ENCODE results near the gene DBH. TPM values are rescaled to one million over a fixed set of nuclear protein-coding genes. Genes with fewer than 3 reads are reported as not detected.

The DBH gene
- total and polyA plus RNA-seq, 2 donors (not counting 1 experiment from before 2014, with no cell fraction given) = not detected

DNA sequence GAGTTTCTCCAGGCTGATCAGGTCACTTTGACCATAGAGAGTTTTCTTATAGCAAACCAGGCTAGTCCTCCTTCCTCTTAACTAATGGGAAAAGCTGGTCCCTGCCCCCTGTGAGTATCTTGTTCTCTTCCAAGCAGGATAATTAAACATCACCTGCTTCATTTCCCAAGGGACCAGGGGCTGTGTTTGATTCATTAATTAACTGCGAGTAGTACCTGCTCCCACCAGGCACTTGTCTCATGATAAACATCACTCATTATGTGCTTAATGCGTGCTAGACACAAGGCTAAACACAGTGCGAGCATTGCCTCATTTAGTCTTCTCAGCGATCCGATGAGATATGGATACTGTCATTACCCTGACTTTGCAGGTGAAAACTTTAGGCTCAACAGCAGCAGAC, 25.3 kb upstream of the DBH start:
- ATAC-seq (ENCODE audit: low read depth) (no peak), DNase-seq (no peak)
- POLR2A ChIA-PET = no interaction called here
- Histone ChIP-seq H3K27ac (ENCODE audit: low read length in 2 of 2) (no peak overlapping the region), H3K27me3 (replicated peaks in 1 of 4; ENCODE audit: control extremely low read depth in 1 of 4, control insufficient read depth in 3 of 4, insufficient read depth in 4 of 4, low read length in 3 of 4) (peaks cover 0 to 41% (median 8%) of the 10 kb centered on the region in 4 experiments), H4K20me1 (ENCODE audit: control insufficient read depth, insufficient read depth, low read length, poor library complexity, severe bottlenecking) (no peaks in the 10 kb centered on the region), H3K79me2 (ENCODE audit: control insufficient read depth, insufficient read depth, low read length) (no peaks in the 10 kb centered on the region), H3K36me3 (replicated peaks in 1 of 2; ENCODE audit: control extremely low read depth in 1 of 2, control insufficient read depth in 1 of 2, extremely low read depth in 1 of 2, insufficient read depth in 2 of 2, low read length in 1 of 2) (no peaks in the 10 kb centered on the region), H3K4me2 (replicated peaks; ENCODE audit: low read depth, low read length, poor library complexity, severe bottlenecking) (no peak overlapping the region), H3K4me1 (ENCODE audit: control insufficient read depth in 2 of 2, insufficient read depth in 2 of 2, low read length in 2 of 2) (no peaks in the 10 kb centered on the region), H2AFZ (ENCODE audit: insufficient read depth, low read depth, low read length, poor library complexity, severe bottlenecking) (no peak overlapping the region), H3K4me3 (ENCODE audit: control extremely low read depth in 1 of 5, extremely low read depth in 1 of 5, insufficient read depth in 1 of 5, low read depth in 2 of 5, low read length in 4 of 5) (no peak overlapping the region), H3K9me3 (ENCODE audit: control extremely low read depth in 1 of 3, control insufficient read depth in 2 of 3, insufficient read depth in 1 of 3, low read length in 2 of 3) (peaks cover 0 to 5% (median 0%) of the 10 kb centered on the region in 3 donors), H3K9ac (ENCODE audit: low read length) (no peak overlapping the region)
- Mint-ChIP-seq H3K27me3 (peaks cover 44% of the 10 kb centered on the region), H3K4me1 (no peaks in the 10 kb centered on the region), H3K27ac (no peak overlapping the region), H3K4me3 (no peak overlapping the region), H3K9me3 (ENCODE audit: insufficient read depth) (no peaks in the 10 kb centered on the region)
- intact Hi-C loops (cut with micrococcal nuclease) = no loop called here
- TF ChIP-seq EZH2 (IDR thresholded peaks at IDR 0.05; ENCODE audit: borderline replicate concordance, insufficient read depth, low read depth, low read length, poor library complexity, severe bottlenecking) = no peak
- TF ChIP-seq, protein P1, sequence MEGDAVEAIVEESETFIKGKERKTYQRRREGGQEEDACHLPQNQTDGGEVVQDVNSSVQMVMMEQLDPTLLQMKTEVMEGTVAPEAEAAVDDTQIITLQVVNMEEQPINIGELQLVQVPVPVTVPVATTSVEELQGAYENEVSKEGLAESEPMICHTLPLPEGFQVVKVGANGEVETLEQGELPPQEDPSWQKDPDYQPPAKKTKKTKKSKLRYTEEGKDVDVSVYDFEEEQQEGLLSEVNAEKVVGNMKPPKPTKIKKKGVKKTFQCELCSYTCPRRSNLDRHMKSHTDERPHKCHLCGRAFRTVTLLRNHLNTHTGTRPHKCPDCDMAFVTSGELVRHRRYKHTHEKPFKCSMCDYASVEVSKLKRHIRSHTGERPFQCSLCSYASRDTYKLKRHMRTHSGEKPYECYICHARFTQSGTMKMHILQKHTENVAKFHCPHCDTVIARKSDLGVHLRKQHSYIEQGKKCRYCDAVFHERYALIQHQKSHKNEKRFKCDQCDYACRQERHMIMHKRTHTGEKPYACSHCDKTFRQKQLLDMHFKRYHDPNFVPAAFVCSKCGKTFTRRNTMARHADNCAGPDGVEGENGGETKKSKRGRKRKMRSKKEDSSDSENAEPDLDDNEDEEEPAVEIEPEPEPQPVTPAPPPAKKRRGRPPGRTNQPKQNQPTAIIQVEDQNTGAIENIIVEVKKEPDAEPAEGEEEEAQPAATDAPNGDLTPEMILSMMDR (IDR thresholded peaks at IDR 0.05) = no peak
- CTCF ChIA-PET = no interaction called here
- 93% methylated on average over 5 of the region's 5 CpGs for WGBS (ENCODE audit: insufficient coverage)

DNA sequence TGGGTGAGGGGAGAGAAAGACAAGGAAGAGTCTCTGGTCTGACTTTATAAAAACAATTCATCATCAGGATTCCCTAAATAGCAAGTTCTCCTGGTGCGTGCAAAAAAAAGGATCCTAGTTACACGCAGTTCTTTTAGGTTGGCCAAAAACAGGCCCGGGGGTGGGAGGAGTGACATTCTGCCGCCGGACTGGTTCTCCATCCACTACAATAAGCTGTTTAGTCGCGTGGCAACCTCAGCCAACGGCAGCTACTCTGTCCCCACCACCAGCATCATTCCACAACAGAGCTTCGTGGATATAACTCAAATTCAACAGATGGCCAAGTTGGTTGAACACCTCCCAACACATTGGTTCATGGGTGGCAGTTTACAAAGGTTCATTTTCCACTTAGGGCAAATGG, 24.1 kb upstream of the DBH start:
- CTCF ChIA-PET = no interaction called here
- H3K27me3 Mint-ChIP-seq = peaks cover 36% of the 10 kb centered on the region

More for the DNA sequence above, 24.1 kb upstream of the DBH start:
- no peaks in the 10 kb centered on the region for H3K79me2 ChIP-seq (ENCODE audit: control insufficient read depth, insufficient read depth, low read length)
- no peak for DNase-seq
- ATAC-seq (ENCODE audit: low read depth) = no peak
- POLR2A ChIA-PET = no interaction called here
- H2AFZ ChIP-seq (ENCODE audit: insufficient read depth, low read depth, low read length, poor library complexity, severe bottlenecking) = no peak overlapping the region
- no peak overlapping the region for H3K27ac Mint-ChIP-seq
- no peak overlapping the region for H3K4me3 ChIP-seq (ENCODE audit: control extremely low read depth in 1 of 5, extremely low read depth in 1 of 5, insufficient read depth in 1 of 5, low read depth in 2 of 5, low read length in 4 of 5)
- WGBS (ENCODE audit: insufficient coverage) = 91% methylated on average over 9 of the region's 9 CpGs
- H3K36me3 ChIP-seq (replicated peaks in 1 of 2; ENCODE audit: control extremely low read depth in 1 of 2, control insufficient read depth in 1 of 2, extremely low read depth in 1 of 2, insufficient read depth in 2 of 2, low read length in 1 of 2) = no peaks in the 10 kb centered on the region
- no peak overlapping the region for H3K27ac ChIP-seq (ENCODE audit: low read length in 2 of 2)
- H3K9me3 Mint-ChIP-seq (ENCODE audit: insufficient read depth) = no peaks in the 10 kb centered on the region
- intact Hi-C loops (cut with micrococcal nuclease) = no loop called here
- no peak overlapping the region for H3K9ac ChIP-seq (ENCODE audit: low read length)
- TF ChIP-seq, protein P1 (IDR thresholded peaks at IDR 0.05) = no peak
- TF ChIP-seq EZH2 (IDR thresholded peaks at IDR 0.05; ENCODE audit: borderline replicate concordance, insufficient read depth, low read depth, low read length, poor library complexity, severe bottlenecking) = no peak
- peaks cover 0 to 38% (median 8%) of the 10 kb centered on the region in 4 experiments for H3K27me3 ChIP-seq (replicated peaks in 1 of 4; ENCODE audit: control extremely low read depth in 1 of 4, control insufficient read depth in 3 of 4, insufficient read depth in 4 of 4, low read length in 3 of 4)
- H3K4me3 Mint-ChIP-seq = no peak overlapping the region
- no peaks in the 10 kb centered on the region for H4K20me1 ChIP-seq (ENCODE audit: control insufficient read depth, insufficient read depth, low read length, poor library complexity, severe bottlenecking)
- no peak overlapping the region for H3K4me2 ChIP-seq (replicated peaks; ENCODE audit: low read depth, low read length, poor library complexity, severe bottlenecking)
- H3K4me1 ChIP-seq (ENCODE audit: control insufficient read depth in 2 of 2, insufficient read depth in 2 of 2, low read length in 2 of 2) = no peaks in the 10 kb centered on the region
- H3K9me3 ChIP-seq (ENCODE audit: control extremely low read depth in 1 of 3, control insufficient read depth in 2 of 3, insufficient read depth in 1 of 3, low read length in 2 of 3) = peaks cover 0 to 5% (median 0%) of the 10 kb centered on the region in 3 donors
- no peaks in the 10 kb centered on the region for H3K4me1 Mint-ChIP-seq
